Measurements from ENCODE around the gene CTNS.

Gene CTNS

DNA sequence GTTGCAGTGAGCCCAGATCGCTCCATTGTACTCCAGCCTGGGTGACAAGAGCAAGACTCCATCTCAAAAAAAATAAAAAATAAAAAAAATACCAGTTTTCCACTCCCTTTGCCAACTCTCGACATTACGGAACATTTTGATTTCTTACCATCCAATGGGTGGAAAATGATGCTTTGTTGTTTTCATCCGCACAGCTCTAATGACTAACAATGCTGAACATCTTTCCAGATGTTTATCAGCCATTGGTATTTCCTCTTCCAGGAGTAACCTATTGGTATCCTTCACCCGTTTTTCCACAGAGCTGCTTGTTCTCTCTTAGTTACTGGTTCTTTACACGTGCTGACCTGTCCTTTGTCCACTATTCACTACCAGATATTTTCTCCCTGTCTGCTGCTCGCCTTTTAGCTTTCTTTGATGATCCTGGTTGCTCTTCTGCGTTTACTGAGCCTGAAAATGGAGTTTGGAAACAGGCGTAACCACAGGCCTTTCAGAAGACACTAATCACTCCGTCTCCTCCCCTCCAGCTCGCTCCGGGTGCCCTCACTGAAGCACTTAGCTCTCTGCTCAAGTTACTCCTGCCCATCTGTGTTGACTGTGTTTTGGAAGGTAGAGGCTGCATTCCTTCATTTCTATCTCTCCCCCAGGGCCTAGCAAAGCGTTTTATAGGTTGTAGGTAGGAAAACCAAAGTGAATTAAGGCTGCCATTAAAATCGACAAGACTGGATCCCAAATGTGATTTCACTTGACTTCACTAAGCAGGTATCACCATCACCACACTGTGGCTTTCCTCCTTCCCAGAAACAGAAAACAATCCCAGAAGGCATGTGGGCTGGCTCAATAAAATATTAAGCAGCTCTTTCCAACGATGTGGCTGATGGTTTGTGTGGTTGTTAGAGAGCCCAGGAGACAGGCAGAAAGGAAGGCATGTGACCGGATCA is 9.5 kb upstream of the CTNS start:
- DNase-seq: no peak

DNA sequence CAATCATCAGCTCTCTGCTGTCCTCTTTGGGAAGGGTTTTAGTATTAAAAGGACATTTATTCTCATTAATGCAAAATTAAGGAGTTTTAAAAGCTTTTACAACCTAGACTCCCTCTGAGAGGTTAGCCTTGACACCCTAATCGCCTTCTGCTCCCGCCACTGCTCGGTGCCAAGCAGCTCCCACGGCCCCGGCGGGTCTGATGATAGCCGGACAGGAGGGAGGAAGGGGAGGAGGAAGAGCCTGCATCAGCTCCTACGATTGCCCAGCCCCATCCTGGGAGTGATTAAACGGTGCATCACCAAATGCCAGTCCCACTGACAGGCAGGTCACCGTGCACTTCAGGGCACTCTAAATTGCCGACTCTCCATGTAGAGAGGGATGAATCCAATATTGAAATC is 8.8 kb upstream of the CTNS start:
- no peak for DNase-seq

DNA sequence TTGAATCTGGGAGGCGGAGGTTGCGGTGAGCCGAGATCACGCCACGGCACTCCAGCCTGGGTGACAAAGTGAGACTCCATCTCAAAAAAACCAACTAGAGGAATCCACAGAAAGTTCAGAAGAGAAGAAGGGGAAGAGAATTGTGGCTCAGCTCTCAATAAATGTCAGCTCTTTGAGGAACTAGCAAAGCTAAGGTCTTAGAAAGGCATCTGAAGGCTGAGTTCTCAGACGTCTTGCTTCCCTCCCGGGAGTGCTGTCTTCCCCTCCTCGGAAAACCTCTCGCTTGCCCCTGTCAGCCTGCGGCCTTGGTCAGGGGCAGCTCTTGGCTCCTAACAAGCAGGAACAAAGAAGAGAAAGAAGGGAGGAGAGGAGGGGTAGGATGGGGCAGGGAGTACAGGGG is 5.8 kb upstream of the CTNS start:
- no peak for DNase-seq

DNA sequence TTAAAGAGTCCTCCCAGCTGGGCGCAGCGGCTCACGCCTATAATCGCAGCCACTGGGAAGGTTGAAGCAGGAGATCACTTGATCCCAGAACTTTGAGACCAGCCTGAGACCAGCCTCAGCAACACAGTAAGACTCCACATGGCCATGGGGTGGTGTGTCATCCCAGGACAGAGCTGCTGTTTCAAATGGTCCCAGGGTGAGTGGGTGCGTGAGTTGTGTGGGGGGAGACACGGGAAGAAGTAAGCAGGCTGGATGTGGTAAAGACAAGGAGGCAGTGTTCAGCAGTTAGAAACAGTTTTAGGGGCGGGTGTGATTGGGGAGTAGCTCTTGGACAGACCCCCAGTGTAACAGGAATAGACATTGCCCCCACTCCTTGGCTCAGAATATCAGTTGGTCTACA is 4.3 kb upstream of the CTNS start:
- DNase-seq: no peak

DNA sequence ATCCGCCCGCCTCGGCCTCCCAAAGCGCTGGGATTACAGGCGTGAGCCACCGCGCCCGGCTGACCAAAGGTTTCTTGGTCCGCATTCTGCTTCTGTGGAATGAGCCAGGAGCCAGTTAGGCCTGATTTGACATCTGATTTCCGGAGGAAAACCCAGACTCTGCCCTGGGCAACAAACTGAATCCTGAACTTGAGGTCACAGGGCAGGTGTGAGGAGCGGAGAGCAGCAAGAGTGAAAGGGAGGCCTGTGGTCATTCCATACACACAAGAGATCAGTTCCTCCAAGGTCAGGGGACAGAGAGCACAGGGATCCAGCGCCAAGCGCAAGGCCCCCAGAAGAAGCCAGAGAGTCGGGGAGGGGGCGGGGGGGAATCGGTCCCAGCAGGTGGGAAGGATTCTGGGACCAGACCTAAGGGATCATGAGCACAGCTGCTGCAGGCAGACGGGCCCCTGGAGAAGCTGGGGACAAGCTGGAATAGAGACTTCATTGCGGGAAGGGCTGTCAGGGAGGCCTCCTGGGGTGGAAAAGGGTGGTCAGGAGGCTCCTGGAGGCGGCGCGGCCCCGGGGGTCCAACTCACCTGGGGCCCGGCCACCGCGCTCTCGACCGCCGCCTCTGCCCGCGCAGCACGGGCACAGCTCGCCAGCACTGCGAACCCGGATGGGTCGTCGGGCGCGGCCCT is 946 bp upstream of the CTNS start:
- no peak for DNase-seq

DNA sequence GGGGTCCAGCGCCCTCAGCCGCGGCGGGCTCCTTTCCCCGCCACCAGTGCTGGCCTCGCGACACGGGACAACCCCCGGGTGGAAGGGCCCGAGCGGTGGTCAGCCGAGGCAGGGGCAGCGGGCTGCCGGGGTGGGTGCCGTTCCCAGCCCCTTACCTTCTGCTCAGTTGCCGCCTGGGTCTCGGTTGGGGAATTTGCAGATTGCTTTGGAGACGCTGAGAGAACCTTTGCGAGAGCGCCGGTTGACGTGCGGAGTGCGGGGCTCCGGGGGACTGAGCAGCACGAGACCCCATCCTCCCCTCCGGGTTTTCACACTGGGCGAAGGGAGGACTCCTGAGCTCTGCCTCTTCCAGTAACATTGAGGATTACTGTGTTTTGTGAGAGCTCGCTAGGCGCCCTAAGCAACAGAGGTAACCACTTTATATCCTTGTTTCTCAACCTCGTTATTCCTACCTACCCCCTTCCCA is 381 bp downstream of the CTNS start:
- DNase-seq: no peak

DNA sequence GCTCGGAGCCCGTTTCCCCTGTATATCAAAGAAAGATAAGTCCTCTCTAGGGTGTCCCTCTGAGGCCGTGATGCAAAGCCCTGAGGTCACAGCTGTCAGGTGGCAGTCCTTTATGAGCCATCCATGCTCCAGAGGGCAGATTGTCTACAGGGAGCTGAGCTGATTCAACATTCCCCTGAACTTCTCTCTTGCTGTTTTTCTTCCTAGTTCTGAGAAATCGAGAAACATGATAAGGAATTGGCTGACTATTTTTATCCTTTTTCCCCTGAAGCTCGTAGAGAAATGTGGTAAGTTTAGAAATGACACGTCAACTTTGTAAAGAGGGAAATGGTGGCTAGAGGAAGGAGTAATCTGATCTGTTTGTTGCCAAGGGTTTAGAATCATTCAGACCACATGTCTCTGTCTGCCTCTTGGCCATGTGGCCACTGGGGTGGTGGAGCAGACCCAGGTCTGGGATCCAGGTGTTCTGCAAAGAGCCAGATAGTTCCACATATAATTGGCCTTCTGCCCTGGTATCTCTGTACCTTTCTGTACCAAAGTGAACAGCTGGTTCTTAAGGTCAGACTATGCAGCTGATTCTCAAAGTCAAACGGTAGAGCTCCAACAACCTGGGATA is 3.5 kb downstream of the CTNS start:
- DNase-seq: no peak

DNA sequence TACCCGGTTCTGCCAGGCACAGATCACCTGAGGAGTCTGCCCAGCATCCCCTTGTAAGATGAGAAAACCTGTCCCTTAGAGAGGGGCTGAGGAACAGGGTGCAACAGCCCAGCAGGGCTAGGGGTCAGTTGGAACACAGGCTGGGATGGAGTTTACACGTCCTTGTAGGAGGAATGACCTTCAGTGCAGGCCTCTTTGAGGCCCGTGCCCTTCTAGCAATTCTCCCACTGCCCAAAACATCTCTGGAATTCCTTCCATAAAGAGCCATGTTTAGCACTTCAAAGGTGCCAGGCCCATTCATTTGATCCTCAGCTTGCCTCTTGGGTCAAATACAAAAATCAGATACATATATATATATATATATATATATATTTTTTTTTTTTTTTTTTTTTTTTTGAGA is 4.5 kb downstream of the CTNS start:
- no peak for DNase-seq

DNA sequence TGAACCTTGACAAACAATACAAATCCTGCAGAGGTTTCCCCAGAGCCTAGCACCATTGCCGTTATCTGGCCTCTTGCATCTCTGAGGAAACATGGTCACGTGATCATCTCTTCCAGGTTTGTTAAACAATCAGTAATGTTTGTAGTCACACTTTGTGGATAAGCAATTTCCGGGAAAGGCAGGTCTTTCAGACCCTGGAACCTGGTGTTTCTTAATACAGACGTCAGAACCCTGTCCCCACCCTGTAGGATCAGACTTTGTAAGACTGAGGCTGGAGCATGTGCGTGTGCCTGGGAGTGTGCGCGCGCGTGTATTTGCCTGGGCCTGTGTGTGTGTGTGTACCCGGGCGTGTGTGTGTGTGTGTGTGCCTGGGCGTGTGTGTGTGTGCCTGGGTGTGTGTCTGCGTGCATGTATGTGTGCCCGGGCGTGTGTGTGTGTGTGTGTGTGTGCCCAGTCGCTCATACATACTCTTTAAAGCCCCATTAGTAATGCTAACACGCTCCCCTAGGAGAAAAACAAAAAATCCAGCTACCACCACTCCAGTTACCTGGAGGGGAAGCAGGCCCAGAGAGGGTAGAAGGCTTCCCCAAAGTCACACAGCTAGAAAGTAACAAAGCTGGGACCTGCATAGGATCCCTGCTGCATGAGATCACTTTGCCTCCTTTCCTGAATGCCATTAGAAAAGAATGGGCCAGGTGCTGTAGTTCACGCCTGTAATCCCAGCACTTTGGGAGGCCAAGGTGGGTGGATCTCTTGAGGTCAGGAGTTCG is 5.3 kb downstream of the CTNS start:
- DNase-seq: no peak

DNA sequence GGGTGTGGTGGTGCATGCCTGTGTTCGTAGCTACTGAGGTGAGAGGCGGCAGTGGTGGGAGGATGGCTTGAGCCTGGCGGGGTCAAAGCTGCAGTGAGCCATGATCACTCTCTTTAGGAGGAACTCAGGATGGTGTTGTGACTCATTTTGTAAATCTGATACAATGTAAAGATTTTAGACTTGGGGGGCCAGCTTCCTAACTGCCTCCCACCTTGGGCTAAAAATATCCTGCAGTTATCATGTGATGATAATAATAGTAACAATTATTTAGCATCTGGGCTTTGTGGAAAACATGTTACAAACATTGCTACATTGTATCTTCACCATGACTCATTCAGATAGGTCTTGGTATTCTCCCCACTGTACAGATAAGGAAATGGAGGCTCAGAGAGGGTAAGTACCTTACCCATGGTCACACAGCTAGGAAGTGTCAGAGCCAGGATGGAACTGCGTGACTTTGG is 7.4 kb downstream of the CTNS start:
- no peak for DNase-seq

DNA sequence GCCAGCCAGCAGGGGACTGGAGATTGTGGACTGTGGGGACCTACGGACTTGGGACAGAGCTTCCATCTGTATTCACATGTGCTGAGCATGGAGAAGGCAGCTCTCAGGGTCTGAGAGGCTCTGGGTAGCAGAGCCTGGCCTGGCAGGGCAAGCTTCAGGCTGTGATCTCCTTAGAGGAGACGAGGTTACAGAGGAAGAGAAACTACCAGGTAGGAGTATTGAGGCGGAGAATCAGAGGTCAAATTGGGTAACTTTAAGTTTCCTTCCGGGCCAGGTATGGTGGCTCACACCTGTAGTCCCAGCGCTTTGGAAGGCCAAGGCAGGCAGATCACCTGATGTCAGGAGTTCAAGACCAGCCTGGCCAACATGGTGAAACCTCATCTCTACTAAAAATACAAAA is 8.8 kb downstream of the CTNS start:
- DNase-seq: no peak

DNA sequence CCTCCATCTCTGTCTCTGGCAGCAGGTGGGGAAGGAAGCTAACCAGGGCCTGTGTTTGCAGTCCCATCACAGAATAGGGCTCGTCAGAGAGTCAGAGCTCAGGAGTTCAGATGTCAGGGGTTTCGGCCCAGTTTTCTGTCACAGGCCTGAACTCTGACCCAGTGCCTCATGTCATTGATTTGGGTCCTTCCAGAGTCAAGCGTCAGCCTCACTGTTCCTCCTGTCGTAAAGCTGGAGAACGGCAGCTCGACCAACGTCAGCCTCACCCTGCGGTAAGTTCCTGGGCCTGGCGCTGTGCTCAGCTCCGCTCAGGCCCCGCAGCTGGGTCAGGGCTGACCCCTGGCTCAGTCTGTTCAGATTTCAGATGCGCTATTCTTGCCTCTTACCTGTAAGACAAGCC is 10.7 kb downstream of the CTNS start:
- DNase-seq: no peak

DNA sequence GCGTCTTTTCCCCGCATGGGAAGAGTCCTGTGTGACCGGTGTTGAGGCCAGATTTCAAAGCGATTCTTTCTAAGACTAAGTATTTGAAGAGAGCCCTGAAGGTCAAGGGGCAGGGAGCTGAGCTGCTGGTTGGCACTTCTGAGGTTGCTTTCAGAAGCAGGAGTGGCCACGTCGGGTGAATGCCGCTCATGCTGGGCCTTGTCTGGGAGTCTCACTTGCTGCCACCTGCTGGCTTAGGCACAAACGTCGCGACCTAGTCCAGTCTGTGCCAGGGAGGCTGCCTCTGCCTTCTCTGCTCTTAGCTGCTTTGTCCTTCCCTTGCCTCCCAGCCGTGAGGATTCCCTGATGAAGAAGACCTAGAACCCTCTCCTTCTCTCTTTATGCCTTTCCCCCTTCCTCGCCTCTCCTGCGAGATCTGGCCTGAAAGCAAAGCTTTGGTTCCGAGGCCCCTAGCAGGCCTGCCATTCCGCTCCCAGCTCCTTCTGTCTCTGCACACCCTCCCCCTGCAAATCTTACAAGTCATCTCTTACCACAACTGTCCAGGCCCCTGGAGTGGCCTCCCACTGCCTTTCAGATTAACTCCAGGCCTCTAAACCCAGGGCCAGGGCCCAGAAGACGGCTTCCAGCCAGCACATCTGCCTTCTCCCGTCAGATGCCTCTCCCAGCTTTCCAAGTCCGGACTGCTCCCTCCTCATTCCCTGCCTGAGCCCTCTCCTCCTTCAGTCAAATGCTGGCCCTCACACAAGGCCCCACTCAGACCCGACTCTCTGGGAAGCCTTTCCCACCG is 11.4 kb downstream of the CTNS start:
- peak in 1 of 4 experiments; percentile 11 for DNase-seq

DNA sequence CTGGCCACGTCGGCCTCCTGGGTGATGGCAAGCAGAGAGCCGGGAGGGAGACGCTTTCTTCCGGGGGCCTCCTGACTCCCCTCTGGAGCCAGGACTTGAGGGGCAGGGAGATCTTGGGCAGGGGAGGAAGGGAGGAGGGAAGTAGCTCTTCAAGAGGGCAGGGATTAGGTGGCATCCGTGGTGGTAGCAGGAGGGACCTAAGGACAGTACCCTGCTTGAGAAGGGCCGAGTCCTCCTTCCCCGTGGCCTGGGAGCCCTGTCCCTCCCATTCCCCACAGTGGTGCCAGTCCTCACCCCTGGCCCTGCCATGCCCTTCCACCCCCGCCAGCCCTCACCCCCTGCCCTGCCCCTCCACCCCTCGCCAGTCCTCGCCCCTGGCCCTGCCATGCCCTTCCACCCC is 19.2 kb downstream of the CTNS start:
- DNase-seq: no peak

DNA sequence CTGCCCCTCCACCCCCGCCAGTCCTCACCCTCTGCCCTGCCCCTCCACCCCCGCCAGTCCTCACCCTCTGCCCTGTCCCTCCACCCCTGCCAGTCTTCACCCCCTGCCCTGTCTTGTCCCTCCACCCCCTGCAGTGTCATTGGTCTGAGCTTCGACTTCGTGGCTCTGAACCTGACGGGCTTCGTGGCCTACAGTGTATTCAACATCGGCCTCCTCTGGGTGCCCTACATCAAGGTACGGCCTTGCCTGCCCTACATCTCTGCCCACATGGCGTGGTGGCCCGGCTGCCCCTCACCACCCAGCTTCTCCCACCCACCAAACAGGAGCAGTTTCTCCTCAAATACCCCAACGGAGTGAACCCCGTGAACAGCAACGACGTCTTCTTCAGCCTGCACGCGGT is 19.8 kb downstream of the CTNS start:
- DNase-seq: no peak

DNA sequence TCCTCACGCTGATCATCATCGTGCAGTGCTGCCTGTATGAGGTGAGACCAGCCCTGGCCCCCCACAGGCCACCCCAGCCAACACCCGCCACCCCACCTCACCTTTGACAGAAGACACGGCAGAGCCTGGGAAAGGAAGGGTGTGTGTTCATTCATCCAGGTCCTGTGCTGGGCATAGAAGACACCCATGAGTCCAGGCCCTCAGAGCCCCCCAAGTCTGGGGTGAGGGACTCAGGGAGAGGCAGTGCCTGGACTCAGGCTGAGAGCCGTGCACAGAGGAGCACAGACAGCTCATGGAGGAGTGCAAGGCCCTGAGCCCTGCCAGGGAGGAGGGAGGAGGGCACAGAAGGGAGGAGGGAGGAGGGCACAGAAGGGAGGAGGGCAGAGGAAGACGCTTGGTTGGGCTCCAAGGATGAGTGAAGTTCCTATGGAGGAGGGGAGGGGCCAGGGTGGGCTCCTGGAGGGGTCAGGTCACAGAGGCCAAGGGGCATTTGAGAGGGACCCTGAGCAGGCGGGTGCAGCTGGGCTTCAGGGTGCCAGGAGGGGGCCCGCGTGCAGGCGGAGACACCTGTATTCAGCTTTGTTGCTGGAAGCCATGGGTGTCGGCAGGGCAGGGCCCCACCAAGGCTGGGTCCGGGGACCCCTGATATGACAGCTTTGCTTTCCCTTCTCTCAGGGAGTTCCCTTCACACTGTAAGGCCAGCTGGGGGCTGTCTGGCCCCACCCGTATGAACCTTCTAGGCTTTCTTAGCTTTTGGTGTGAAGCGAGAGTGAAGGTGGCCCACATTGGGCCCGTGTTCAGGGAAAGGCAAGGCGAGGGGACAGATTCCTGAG is 20.4 kb downstream of the CTNS start:
- no peak for DNase-seq

DNA sequence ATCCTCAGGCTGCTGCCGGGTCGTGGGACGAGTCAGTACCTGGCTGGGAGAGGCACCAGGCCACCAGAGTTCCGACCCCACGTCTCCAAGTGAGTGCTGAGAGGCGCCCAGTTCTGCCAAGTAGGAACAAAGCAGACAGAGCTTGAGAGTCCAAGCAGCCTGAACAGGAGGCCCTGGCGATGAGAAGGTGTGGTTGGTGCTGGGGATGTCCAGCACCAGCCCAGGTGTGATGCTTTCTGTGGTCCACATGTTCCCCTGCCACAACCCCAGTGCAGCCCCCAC is 21.0 kb downstream of the CTNS start:
- no peak for DNase-seq

DNA sequence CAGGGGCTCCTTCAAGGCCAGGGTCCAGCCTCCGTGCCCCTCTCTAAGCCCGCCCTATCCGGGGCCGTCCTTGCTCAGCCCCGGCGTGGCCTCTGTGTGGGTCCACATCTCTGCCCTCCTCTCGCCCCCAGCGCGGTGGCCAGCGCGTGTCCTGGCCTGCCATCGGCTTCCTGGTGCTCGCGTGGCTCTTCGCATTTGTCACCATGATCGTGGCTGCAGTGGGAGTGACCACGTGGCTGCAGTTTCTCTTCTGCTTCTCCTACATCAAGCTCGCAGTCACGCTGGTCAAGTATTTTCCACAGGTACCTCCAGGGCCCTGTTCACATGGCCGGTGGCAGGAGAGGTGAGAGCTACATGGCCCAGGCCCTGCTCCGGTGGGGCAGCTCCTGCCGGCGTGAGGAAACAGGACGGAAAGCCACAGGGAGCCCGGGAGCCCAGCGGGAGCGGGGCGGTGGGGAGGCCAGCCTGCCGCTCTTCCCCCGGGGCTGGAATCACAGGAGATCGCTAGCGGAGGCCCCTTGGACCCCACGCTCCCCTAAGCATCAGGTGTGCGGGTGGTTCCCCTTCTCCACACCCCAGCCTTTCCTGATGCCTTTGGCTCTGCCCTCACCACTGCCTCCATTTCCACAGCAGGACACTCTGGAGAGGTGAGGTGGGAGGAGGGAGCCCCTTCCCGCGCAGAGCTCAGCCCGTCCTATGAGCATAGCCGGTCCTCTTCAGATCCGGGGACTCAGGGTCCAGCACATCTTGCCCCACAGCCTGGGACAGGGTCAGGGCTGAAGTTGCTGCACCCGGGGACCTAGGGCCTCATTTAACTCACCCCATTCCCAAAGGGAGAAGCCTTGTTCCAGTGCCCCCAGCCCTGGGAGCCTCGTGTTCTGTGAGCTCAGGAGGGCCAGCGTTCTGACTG is 21.6 kb downstream of the CTNS start:
- DNase-seq: no peak

DNA sequence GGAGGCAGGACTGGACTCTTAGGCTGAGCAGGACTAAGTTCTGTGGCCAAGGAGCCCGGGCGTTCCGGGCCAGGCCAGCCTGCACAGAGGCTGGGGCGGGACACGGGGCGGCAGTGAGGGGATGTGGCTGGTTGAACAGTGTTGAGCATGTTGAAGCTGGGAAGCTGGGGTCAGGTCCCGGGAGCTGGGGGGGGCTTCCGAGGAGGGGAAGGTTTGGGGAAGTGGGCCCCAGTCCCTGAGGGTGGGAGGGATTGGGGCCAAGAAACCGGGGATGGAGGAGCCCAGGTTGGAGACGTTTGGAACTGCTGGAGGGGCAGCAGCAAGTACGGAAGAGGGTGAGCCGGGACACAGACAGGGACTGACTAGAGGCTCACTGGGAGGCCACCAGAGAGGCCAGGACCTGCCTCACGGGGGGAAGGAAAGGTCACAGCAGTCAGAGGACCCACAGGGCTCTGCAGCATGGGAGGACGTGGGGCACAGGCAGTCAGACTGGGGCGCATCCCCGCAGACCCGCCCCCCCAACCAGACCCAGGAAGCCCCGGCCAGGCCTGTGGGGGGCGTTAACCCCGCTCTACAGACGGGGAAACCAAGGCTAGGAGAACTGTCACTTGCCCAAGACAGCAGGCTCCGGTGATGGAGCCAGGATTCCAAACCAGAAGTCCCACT is 22.4 kb downstream of the CTNS start:
- no peak for DNase-seq
